GM19467 (cell line): ENCODE measurements around the gene RNF180.

ENCODE experiments used
- ATAC-seq: cut with Tn5 transposase; IDR thresholded peaks from one replicate; pipeline ENCODE4 v1.9.1; 2021; ENCODE audit warnings: mild to moderate bottlenecking, moderate library complexity; ENCODE audit not compliant: unreplicated experiment

Gene RNF180, protein sequence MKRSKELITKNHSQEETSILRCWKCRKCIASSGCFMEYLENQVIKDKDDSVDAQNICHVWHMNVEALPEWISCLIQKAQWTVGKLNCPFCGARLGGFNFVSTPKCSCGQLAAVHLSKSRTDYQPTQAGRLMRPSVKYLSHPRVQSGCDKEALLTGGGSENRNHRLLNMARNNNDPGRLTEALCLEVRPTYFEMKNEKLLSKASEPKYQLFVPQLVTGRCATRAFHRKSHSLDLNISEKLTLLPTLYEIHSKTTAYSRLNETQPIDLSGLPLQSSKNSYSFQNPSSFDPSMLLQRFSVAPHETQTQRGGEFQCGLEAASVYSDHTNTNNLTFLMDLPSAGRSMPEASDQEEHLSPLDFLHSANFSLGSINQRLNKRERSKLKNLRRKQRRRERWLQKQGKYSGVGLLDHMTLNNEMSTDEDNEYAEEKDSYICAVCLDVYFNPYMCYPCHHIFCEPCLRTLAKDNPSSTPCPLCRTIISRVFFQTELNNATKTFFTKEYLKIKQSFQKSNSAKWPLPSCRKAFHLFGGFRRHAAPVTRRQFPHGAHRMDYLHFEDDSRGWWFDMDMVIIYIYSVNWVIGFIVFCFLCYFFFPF

DNA sequence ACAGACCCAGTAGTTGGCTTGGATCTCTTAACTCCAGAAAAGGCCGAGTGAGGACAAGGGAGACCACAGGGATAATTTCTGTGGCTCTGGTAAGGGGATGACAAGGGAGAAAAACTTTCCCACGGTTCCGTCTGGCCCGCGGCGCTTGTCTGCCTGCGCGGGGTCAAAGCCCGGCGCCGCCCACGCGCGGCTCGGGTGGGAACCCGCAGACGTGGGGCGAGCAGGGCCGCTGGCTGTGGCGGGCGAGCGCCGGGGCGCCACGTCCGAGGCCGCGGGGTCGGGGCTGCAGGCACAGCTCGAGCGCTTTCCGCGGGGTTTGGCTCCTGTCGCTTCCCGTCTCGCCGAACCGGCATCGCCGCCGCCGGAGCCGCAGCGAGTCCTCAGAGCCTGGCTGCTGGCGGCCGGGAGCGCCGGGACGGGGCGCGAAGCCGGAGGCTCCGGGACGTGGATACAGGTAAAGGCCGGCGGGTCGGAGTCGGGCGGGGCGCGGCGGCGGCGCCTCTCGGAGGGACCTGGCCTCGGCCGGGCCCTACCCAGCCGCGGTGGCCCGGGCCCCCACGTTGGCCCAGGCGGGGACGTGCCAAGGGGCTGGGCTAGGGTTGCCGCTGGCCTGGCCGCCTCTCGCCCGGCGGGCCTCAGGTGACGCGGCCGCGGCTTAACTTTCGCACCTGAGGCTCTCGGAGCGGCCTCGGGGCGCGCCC, at the start of gene RNF180:
RNF180 (plus strand) TSS at position 344 of the 701 bp plus-strand sequence. CDS start 34,965 bp downstream, outside the sequence.
- no peak for ATAC-seq

DNA sequence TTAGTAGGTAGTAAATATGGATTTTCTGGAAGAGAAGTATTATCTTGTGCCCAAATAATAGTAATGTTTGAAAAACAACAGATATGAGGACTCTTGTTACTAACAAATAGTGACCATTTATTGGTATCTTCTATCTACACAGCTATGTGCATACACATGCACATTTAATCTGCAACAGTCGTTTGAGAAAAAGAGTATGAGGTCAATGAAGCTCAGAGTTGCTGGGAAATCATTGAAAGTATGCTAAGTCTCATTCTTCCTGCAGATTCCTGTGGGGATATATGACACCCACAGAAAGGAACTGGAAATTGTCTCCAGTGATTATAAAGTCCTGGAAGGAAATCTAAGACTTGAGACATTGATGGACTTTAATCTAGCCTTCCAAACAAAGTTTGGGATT, 40.1 kb upstream of the RNF180 start:
- ATAC-seq: no peak

DNA sequence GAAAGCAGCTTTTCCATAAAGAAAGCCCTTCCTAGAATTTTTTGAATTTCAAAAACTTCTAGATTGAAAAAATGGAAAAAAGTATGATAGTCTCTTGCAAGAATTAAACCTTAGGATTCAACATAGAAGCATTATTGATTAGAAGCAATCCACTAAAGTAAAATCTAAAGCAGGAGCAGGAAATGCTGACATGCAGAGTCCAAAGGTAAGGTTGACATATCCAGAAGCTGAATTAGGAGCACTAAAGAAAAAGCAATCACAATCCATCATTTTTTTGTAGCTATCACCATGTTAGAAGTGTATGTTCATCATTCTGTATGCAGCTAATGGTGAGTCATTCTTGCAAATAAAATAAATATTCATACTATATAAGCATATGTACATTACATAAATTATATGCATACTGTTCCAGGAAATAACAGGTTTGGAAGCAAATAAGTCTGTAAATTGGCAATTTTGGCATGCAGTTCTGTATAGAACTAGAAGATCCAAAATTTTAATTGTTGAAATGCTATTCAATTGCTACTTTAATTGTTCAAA, 39.4 kb upstream of the RNF180 start:
- no peak for ATAC-seq

DNA sequence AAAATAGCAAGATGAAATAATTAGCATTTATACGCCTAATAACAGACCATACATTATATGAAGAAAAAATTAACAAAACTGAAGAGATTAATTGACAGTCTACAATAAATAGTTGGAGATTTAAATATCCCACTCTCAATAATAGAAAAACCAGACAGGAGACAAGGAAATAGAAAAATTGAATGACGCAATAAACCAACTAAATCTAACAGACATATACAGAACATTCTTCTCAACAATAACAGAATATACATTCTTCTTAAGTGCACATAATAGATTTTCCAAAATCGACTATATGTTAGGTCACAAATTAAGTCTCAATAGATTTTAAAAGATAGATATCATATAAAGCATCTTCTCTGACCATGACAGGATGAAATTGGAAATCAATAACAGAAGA, 25.6 kb upstream of the RNF180 start:
- no peak for ATAC-seq

DNA sequence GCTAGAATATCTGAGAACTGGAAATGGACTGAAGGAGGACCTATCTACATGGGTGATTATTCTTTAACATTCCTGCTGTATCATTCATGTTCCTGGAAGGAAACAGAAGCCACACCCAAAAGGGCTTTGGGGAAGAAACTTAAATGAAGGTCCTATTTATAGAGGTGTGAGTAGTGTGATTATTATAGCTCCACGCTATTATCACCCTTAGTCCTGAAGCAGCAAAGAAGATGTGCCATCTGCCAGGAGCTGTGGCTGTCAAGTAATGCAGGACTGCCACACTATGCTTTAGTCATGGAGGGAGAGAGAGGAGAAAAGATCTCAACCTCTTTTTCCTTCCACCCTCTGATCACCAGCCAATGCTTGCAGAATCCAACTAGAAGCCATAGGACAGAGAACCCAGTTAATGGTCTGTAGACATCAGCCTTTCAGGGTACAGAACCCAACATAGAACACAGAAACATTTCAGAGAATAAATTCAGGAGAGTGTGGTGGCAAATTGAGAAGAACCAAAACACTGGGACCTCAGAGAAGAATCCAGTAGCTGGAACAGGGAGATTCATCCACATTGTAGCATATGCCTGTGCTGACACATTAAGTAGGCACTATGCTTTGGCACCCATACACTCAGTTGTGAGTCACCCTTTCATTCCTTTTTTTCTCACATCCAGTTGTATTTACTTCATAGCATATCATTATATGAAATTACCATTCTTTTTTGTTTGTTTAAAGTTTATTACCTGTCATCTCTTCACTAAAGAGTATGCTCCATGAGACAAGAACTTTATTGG, 21.0 kb upstream of the RNF180 start:
- no peak for ATAC-seq

DNA sequence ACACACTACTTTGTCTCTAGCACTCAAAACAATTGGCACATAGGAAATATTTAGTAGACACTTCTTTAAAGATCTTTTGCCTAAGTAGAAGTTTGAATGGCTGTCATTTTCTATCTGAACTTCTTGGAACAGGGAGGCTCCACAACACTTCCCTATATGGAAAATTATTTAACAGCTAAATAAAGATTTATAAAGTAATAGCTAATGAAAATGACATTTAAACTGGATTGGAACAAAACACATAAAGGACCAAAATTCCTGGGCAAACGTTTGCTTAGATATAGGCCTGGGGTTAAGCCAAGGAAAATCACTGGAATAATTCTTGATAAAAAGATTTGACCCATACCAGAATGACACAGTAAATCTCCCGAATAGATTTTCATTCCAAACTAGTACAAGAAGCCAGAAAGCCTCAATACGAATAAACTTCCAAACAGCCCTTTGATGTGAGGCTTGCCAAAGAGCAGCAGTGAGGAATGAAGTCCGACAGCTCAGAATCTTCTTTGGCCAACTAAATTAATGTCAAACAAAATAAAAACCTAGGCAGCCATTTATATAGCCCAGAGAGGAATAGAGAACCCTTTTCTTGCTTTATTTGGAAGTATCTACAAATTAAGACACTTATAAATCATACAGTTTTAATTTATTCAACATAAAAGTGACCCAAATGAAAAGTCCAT, 20.3 kb upstream of the RNF180 start:
- ATAC-seq: no peak

DNA sequence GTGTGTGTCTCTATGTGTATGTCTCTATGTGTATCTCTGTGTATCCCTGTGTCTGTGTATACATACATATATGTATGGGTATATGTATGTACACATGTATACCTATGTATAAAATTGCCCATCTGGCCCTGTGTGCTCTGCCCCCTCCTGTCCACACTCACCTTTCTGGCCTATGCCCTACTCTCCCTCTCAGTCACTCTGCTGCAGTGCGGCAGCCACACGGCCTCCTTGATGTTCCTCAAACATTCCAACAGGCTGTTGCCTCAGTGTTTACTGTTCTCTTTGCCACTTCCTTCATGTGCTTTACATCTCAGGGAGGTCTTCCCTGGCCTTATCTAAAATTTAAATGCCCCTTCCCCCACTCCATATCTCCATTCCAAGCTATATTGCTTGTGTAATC, 18.3 kb upstream of the RNF180 start:
- ATAC-seq: no peak

DNA sequence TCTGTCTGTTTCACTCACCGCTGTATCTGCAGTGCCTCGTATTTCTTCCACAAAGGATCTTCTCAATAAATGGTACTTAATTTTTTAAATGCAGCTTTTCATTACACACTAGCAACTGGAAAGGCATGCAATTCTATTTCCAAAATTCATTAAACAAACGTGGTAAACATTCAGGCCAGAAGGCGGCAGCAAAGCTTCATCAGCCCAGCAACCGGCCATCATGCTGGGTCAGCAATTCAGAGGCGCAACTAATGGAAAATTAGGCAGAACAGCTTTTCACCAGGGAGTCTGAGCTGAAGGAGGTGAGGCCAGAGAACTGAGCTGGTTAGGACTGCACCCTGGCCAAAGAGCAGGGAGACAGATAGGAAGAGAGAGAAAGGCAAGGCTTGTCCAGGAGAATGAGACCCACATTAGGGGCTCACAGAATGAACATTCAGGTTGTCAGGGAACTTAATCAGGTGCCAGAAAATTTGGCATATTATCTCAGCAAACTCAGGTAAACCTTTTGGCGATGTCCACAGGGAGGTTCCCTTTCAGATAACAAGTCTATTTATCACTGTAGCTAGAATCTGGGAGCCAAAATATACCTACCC, 17.7 kb upstream of the RNF180 start:
- ATAC-seq: no peak

DNA sequence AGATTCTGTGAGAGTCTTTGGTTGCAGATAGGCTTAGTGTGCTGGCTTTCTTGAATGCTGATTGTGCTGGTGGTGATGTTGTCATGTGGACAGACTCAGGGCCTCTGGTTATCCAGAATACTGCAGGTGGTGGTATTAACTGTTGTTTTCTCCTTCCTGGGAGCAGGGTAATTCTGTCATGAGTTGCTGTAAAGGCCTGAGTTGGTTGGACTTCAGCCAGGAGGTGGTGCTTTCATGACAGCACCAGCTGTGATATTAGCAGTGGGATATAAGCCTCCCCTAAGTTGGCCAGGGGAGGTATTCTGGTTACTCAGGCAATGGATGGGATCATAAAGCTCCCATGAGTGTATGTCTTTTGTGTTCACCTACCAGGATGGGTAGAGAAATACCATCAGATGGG, 16.4 kb upstream of the RNF180 start:
- no peak for ATAC-seq

DNA sequence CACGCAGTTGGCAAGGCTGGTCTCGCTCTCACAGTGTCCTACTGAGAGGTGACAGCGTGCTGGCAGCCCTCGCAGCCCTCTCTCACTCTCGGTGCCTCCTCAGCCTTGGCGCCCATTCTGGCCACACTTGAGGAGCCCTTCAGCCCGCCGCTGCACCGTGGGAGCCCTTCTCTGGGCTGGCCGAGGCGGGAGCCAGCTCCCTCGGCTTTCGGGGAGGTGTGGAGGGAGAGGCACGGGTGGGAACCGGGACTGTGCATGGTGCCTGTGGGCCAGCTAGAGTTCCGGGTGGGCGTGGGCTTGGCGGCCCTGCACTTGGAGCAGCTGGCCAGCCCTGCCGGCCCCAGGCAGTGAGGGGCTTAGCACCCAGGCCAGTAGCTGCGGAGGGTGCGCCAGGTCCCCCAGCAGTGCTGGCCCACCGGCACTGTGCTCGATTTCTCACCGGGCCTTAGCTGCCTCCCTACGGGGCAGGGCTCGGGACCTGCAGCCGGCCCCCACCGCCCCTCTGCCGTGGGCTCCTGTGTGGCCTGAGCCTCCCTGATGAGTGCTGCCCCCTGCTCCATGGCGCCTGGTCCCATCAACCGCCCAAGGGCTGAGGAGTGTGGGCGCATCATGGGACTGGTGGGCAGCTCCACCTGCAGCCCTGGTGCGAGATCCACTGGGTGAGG, 15.7 kb upstream of the RNF180 start:
- no peak for ATAC-seq

DNA sequence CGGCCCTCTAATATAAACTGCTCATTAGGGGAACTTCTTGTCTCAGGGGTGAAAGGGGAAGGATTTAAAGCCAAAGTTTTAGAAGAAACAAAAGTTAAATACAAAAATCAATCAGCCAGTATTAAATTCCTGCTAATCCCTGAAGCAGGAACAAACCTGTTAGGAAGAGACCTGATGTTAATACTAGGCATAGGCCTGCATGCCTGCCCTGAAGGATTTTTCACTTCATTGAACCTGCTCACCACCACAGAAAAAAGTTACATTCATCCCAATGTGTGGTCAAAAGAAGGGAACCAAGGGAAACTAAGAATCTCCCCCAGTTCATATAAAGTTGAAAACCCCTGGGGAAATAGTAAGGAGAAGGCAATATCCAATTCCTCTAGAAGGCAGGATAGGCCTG, 9.4 kb upstream of the RNF180 start:
- no peak for ATAC-seq

DNA sequence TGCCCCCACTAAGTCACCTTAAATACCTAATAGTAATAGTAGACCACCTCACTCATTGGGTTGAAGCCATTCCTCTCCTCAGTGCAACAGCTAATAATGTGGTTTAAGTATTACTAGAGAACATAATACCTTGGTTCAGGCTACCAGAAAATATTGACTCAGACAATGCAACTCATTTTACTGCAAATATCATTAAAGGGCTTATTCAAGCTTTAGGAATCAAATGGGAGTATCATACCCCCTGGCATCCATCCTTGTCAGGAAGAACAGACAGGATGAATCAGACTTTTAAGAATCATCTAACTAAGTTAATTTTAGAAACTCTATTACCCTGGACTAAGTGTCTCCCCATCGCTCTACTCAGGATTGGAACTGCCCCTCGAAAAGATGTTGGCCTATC, 6.8 kb upstream of the RNF180 start:
- ATAC-seq: no peak

DNA sequence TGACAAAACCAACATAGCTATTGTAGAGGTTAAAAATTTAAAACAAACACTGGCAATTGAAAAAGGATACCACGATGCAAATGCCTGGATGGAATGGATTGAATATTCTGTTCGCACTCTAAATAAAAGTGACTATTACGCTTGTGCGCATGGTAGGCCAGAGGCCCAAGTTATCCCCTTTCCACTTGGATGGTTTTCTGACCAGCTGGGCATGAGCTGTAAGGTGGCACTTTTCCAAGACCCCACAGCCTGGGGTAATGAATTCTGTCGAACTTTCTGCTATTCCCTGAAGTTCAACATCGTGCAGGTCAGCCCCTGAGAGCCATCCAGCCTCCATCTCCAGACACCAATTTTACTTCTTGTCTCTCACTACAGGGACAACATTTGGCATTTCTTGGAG, 5.4 kb upstream of the RNF180 start:
- ATAC-seq: no peak

DNA sequence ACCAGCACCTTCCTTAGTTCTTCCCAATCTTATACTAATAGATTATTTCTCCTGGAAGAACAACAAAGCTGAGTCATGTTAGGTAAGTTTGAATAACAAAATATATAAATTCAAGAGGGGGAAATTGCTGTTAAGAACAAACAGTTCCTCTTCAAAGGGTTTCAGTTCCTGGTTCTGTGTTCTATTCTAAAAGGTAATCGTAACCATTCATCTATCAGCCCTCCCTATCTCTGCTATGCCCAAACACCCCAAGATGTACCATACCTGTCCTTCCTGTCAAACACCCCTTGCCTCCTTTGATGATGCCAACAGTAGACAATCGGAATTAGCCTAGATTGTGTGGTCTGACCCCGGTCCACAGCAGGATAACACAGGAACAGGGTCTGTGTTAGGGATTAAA, 4.2 kb upstream of the RNF180 start:
- ATAC-seq: no peak

DNA sequence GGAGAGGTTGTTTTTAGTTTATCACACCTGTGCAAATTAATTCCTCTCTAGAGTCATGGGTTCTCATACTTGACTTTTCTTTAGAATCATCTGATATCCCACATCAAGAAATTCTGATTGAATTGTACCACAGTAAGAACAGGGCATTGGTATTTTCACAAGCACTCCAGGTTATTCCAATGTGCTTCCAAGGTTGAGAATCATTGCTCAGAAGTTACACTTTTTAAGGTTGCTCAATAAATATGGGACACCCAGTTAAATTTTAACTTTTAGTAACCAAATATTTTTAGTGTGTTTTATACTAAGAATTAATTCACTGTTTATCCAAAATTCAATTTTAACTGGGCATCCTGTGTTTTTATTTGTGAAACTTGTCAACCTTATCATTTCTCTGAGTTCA, 2.5 kb upstream of the RNF180 start:
- ATAC-seq: no peak

DNA sequence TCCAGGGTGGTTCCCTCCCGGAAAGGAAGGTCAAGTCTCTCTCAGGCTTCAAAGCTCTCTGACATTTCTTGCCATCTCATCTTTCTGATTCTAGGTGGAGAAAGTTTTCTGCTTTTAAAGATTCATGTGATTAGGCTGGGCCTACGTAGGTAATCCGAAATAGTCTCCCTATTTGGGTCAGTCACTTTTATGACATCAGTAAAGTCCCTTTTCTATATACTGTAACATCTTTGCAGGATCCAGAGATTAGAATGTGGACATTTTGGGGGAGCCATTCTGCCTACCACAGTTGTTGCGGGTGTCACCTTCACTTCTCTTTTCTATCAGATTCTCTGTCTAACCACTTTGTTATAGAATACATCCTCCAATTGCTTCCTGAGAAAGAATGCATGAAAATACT, 1.9 kb upstream of the RNF180 start:
- ATAC-seq: no peak

DNA sequence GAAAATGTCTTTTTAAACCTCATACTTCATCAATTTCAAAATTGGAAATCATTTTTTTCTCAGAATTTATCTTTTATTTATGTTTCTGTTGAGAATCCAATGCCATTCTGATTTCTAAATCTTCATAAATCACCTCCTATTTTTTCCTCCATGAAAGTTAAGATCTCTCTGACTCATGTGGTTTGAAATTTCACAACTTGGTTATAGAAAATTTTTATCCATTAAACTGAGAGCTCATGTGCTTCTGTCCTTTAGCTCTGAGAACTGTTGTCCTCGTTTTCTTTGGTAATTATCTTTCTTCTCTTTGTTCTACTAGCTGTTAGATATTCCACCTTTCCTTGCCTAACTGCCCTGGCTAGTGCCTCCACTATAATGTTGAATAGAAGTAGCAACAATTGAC, 1.5 kb upstream of the RNF180 start:
- ATAC-seq: no peak

DNA sequence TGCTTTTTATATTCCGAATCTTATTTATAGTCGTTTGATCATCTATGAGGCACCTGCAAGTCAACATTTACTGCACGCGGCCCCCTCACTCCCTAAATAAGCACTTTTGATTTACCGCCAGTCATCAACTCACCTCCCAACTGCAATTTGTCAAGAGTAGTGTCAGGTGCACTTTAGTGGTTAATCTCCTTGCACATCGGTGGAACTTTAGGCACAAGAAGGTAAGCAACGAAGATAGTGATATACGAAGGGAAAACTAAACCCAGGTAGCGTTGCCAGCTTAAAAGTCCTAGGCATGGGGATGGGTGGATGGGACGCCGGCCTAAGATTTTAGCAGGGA, 513 bp upstream of the RNF180 start:
- ATAC-seq: no peak

DNA sequence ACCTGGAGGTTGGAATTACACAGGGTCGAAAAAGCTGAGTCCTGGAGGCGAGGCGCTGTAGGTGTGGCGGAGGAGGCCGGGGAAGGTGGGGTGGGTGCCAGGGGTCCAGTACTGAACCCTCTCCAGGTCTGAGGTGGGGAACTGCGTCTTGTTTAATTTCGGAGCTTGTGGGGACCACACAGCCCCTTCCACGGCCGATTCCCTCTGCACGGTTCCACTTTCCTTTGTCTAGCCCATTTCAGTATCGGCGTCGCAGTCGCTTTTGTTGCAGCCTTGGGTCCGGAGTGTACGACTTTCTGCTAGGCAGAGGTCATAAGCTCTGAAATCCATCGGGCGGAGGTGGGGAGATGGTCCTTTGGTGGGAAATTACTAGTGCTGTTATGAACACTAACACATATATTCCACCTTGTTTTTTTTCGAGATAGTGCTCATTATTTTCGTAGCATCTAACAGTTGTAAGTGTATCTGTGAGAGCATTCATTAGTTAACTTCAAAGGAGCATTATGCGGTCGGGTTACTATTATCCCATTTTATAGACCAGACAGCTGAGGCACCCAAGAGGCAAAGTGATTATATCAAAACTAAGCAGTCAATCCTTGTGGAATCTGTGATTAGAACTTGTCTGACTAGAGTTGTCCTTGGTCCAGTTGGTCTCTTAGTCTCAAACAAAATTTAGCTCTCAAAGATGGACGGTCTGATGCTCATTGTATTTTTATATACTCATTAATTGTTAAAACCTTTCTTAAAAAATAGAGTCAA, 737 bp downstream of the RNF180 start:
- ATAC-seq: no peak
